Kidney (tissue), 14 donors: Measurements from ENCODE around the gene PDCD7. TPM values are rescaled to one million over a fixed set of nuclear protein-coding genes. Genes with fewer than 3 reads are reported as not detected.

Experiments used
- DNase-seq, 5 donors: peaks; one replicate each; pipeline ENCODE4 v3.0.0-alpha.2; 2013 to 2020
- FAIRE-seq: peaks from 2 replicates; lab custom pipeline; 2012; peaks lifted over from hg19 to GRCh38; lab: Jason Lieb, UNC
- H3K27ac ChIP-seq, 2 donors: one replicate each; pipeline ENCODE4 v1.7.0; 2013; ENCODE audit warnings: low read depth in 2 of 2, low read length in 2 of 2, inconsistent platforms in 1 of 2
- H3K27me3 ChIP-seq: one replicate; pipeline ENCODE4 v1.7.1; 2013; ENCODE audit warnings: low read length, inconsistent platforms; ENCODE audit not compliant: control insufficient read depth, insufficient read depth
- H3K36me3 ChIP-seq, 3 donors: one replicate each; pipeline versions ENCODE4 v1.7.0 to v1.7.1; 2013; ENCODE audit warnings: low read length in 3 of 3, control low read depth in 1 of 3, inconsistent platforms in 1 of 3; ENCODE audit not compliant: insufficient read depth in 3 of 3, control insufficient read depth in 2 of 3
- H3K4me1 ChIP-seq, 3 donors: one replicate each; pipeline versions ENCODE4 v1.7.0 to v1.7.1; 2013; ENCODE audit warnings: low read length in 3 of 3, inconsistent platforms in 1 of 3, low read depth in 1 of 3; ENCODE audit not compliant: control insufficient read depth in 2 of 3, insufficient read depth in 2 of 3
- H3K4me3 ChIP-seq, 3 donors: one replicate each; pipeline versions ENCODE4 v1.7.0 to v1.8.1; 2013; ENCODE audit warnings: low read length in 3 of 3, control low read depth in 1 of 3, inconsistent platforms in 1 of 3
- H3K9ac ChIP-seq, 3 donors: one replicate each; pipeline versions ENCODE4 v1.7.0 to v1.7.1; 2013; ENCODE audit warnings: low read length in 3 of 3, control low read depth in 1 of 3, inconsistent platforms in 1 of 3
- H3K9me3 ChIP-seq, 3 donors: one replicate each; pipeline versions ENCODE4 v1.7.0 to v1.7.1; 2013; ENCODE audit warnings: low read length in 3 of 3, control low read depth in 1 of 3, inconsistent platforms in 1 of 3; ENCODE audit not compliant: control insufficient read depth in 2 of 3, insufficient read depth in 1 of 3
- intact Hi-C: fragments of 100-400 bp; cut with DNase I; formaldehyde crosslinking; loops from one replicate; pipeline ENCODE4 v1.11.1; 2022
- polyA plus RNA-seq: library from polyadenylated mRNA; stranded (reverse); fragments of 350-450 nt; fragmentation: Illumina TruSeq; extraction: RNeasy Lipid Tissue Mini Kit (QIAGEN cat#74804); gene quantifications from one replicate; pipeline ENCODE4 v1.2.3, GENCODE V29; 2014; ENCODE audit warnings: low read depth, low replicate concordance; ENCODE audit not compliant: insufficient read depth
- total RNA-seq: library from RNA; stranded (reverse); fragmentation: NEBNext Ultra II Directional; extraction: Animal tissue kit (Norgen Biotek cat#: 25700); gene quantifications from one replicate; pipeline ENCODE4 v1.2.1, GENCODE V29; 2021
- TF ChIP-seq, protein P1 (sequence below): IDR thresholded peaks from 3 replicates; pipeline ENCODE4 v1.5.1; 2012; ENCODE audit warnings: mild to moderate bottlenecking, moderate library complexity, borderline replicate concordance; ENCODE audit not compliant: insufficient read depth; ENCODE audit errors: extremely low read depth
- donor health status: control.
- donor health status: control.
- donor health status: control.
- donor health status: control.
- donor health status: control.
- donor health status: DM: yes; HTN: yes; CAD: no.
- donor health status: Normal renal cell carcinoma (clear cell type).

PDCD7 gene
- total and polyA plus RNA-seq, 2 donors from 2014 or later, result 10.4 to 21.5 TPM

DNA sequence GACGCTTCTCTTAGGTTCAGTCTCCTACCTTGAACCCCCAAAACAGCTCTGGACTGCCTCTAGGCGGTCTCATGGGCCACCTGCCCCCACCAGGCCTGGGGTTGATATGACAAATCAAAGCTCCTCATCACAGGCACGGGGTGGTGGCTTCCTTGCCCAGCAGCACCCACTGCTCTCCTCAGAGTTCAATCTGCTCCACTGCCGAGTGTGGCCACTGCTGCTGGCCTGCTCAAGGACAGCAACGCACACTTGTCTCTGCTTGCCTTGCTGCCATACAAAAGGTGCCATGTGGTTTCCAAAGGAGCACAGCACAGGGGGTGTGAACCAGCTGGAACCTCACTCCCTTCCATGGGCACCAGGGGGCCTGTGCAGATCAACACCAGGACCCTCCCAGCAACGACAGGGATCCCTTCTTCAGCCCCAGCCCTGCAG is 46.9 kb downstream of the PDCD7 start:
- Histone ChIP-seq H3K4me1 (peaks cover 0 to 27% (median 21%) of the 10 kb centered on the region in 3 donors), H3K27me3 (no peaks in the 10 kb centered on the region), H3K36me3 (no peaks in the 10 kb centered on the region), H3K9ac (no peak overlapping the region), H3K9me3 (no peaks in the 10 kb centered on the region), H3K27ac (peak overlapping the region in 1 of 2 donors; percentile 22), H3K4me3 (no peak overlapping the region)
- intact Hi-C loops, result no loop called here
- no peak for FAIRE-seq
- TF ChIP-seq, protein P1, sequence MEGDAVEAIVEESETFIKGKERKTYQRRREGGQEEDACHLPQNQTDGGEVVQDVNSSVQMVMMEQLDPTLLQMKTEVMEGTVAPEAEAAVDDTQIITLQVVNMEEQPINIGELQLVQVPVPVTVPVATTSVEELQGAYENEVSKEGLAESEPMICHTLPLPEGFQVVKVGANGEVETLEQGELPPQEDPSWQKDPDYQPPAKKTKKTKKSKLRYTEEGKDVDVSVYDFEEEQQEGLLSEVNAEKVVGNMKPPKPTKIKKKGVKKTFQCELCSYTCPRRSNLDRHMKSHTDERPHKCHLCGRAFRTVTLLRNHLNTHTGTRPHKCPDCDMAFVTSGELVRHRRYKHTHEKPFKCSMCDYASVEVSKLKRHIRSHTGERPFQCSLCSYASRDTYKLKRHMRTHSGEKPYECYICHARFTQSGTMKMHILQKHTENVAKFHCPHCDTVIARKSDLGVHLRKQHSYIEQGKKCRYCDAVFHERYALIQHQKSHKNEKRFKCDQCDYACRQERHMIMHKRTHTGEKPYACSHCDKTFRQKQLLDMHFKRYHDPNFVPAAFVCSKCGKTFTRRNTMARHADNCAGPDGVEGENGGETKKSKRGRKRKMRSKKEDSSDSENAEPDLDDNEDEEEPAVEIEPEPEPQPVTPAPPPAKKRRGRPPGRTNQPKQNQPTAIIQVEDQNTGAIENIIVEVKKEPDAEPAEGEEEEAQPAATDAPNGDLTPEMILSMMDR, result no peak
- DNase-seq, result no peak

DNA sequence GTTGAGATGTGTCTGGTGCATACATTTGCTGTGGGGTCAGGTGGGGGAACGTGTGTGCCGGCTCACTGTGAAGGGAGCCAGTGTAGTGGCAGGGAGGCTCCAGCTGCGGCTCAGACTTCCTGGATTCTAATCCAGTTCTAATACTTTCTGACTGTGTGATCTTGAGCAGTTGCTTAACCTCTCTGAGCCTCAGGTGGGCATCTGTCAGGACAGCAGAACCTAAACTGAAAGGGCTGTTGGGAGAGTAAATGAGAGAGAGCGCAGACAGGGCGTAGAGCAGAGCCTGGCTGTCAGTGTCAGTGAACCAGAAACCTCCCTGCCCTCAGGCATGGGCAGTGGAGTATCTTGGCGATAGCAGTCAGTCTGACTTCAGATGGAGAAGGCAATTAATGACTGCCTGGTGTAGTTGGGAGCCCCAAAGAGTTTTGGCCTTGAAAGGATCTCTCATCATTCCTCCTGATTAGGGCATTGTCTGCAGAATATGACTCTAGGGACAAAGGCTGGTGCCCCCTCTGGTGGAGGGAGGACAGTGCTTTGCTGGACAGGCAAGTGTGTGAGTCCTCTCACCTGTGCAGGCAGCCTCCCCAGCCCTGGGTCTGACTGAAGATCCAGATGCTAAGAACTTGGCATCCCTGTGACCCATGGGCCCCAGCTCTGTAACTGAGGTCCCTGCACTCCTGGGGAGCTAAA is 47.5 kb downstream of the PDCD7 start:
- no peaks in the 10 kb centered on the region for H3K9me3 ChIP-seq
- no peak for DNase-seq
- H3K4me3 ChIP-seq, result no peak overlapping the region
- H3K27ac ChIP-seq, result no peak overlapping the region
- H3K9ac ChIP-seq, result no peak overlapping the region
- no peaks in the 10 kb centered on the region for H3K36me3 ChIP-seq
- TF ChIP-seq, protein P1, result peak; percentile 24
- intact Hi-C loops, result no loop called here
- peaks cover 0 to 27% (median 21%) of the 10 kb centered on the region in 3 donors for H3K4me1 ChIP-seq
- no peak for FAIRE-seq
- no peaks in the 10 kb centered on the region for H3K27me3 ChIP-seq

DNA sequence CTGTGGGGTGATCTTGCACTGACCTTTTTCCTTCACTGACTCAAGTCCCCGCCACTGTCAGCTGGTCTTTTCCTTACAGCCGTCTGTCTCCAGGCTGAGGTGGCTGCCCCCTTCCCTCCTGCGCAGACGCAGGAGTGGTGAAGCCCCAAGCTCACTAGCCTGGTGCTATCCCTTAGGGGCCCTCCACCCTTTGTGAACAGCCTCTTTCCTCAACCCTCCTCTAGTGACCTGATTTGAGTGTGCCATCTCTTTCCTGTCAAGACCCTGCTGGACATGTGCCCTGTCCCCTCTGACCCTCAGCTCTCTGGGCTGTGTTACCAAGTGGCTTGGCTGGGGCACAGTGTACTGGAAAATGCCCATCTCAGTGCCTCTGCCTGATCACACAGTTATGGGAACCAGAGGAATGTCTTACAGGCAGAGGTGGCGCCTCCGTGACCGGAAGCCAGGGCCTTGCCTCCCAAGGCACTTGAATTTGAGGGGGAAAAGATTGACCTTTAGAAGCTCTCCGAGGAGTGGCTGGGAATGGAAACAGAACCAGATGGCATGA is 48.3 kb downstream of the PDCD7 start:
- TF ChIP-seq, protein P1, result no peak
- Histone ChIP-seq H3K27me3 (no peaks in the 10 kb centered on the region), H3K4me3 (no peak overlapping the region), H3K36me3 (no peaks in the 10 kb centered on the region), H3K9ac (no peak overlapping the region), H3K4me1 (peaks cover 0 to 27% (median 18%) of the 10 kb centered on the region in 3 donors), H3K9me3 (no peaks in the 10 kb centered on the region), H3K27ac (peak overlapping the region in 1 of 2 donors; percentile 4)
- intact Hi-C loops, result no loop called here
- FAIRE-seq (no peak), DNase-seq (no peak)
